ENCODE data around the gene INPP1.
"Not testable (repeated sequence)": the region's sequence is repeated elsewhere in the genome, so short reads cannot be mapped to it uniquely, and the experiment has no call there.

Gene INPP1

GRCh38 chr2:190343536-190344275 is at the start of gene INPP1:
Gene INPP1 (plus strand): TSS chr2:190343589. CDS start chr2:190360103, 16,514 bp downstream.
- DNase-seq (ENCODE audit: low spot score): peak; percentile 42

DNA sequence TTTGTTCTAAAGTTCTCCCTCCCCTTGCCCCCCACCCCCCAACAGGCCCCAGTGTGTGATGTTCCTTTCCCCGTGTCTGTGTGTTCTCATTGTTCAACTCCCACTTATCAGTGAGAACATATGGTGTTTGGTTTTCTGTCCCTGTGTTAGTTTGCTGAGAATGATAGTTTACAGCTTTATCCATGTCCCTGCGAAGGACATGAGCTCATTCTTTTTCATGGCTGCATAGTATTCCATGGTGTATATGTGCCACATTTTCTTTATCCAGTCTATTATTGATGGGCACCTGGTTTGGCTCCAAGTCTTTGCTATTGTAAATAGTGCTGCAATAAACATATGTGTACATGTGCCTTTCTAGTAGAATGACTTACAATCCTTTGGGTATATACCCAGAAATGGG is 45.5 kb upstream of the INPP1 start:
- not testable (repeated sequence) for DNase-seq (ENCODE audit: low spot score)

DNA sequence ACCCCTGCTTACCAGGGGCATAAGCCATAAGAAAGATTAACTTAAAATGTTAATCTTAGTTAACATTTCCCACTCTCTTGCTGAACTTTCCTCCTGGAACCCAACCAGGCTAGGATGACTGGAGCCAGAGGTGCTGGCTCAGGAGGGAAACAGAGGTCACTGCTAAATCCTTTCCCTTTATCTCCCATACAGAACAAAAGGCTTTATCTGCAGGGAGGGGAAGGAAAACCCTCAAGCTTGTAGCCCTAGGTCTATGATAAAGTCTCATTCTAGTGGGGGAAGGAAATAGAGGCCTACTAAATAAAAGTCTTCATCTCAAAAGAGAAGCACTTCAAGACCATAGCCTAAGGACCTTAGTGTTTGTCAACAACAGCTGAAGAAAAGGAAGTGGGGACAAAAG is 42.4 kb upstream of the INPP1 start:
- no peak for DNase-seq (ENCODE audit: low spot score)

- DNase-seq (ENCODE audit: low spot score): no peak
Measured at GRCh38 chr2:190302052-190302451, 41.3 kb upstream of the INPP1 start.

GRCh38 chr2:190303647-190304046 is 39.7 kb upstream of the INPP1 start:
- DNase-seq (ENCODE audit: low spot score): no peak

DNA sequence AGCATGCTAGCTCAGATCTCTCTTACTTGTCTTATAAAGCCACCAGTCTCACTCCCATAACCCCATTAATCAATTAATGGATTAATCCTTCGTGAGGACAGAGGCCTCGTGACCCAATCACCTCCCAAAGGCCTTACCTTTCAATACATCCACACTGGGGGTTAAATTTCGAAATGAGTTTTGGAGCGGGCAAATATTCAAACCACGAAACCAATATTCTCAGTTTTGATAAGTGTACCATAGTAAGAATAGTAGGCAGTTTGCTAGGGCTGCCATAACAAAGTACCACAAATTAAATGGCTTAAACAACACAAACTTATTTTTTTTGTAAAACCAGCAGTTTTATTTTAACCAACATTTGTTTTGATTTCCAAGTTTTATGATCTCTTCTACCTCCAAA is 39.0 kb upstream of the INPP1 start:
- no peak for DNase-seq (ENCODE audit: low spot score)

DNA sequence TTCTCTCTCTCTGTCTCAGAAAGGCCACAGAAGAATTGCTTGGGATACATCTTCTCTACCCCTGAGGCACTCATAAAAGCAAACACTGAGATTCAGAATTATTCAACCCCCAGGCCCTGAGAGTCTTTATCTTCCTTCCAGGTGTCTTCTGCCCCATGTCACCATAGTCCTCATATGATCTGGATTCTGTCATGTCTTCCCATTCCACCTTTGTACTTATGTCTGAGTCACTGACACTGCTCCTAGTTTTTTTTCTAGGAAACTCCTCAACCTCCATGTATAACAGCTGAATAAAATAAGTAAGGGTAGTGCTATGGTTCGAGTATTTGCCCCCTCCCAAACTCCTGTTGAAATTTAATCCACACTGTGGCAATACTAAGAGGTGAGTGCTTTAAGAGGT is 35.4 kb upstream of the INPP1 start:
- DNase-seq (ENCODE audit: low spot score): no peak

DNA sequence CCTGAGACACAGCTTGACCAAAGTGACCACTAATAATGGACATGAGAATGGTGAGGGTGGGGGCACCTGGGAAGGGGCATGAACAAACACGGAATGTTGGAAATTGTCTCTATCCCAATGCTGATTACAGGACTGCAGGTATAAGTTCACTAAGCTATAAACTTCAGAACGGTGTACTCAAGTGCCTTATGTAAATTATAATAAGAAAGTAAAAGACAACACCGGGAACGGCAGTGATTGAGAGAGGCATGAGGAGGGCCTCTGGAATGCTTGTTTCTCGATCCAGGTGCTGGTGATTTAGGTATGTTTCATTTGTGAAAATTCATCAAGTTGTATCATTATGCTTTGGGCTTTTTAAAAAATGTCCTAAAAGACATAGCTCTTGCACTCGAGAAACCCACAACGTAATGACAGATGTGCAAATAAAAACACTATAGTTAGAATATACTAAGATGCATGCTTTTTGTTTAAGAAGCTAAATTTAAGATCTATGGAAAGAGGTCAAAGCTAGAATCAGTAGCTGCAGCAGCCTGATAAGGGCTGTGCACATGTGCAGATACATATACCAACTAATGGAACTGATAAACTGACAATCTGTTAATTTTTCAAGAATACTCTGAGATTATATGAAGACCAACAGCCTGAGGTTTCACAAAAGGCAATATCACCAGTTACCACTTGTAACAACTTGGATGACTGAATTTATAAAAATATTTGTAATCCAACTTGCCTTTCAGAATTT is 31.3 kb upstream of the INPP1 start:
- no peak for DNase-seq (ENCODE audit: low spot score)

- DNase-seq (ENCODE audit: low spot score): not testable (repeated sequence)
Measured at GRCh38 chr2:190312635-190313025, 30.8 kb upstream of the INPP1 start.

DNA sequence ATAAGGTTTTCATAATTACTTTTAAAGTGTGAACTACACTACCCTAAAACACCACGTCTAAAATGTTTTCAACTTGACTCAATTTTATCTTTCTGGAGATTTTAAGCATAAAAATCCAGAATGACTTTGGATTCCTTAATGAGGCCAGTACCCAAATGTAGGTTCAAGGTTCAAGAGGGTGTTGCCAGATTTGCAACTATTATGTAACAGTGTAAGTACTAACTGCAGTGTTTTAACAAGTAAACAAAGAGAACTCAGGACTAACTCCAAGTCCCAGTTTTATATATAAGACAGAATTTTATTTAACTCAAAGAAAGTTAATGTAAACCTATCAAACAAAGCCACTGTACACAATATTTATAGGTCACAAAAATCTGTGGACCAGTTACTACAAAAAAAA is 29.5 kb upstream of the INPP1 start:
- DNase-seq (ENCODE audit: low spot score): no peak

DNA sequence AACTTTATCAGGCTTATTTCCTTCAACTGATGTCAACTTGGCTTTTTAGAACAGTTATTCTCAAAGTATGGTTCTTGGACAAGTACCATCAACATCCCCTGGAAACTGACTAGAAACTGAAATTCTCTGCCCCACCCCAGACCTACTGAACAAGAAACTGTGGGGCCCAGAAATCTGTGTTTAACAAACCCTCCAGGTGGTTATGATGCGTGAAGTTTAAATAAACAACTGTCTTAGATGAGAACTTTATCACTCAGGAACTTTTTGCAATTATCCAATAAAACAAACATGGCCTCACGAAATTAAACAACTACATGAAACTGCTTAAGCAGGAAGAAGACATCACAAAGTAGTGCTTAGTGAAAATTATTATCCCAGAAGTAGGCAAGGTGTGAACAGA is 28.1 kb upstream of the INPP1 start:
- no peak for DNase-seq (ENCODE audit: low spot score)

GRCh38 chr2:190318514-190318913 is 24.9 kb upstream of the INPP1 start:
- no peak for DNase-seq (ENCODE audit: low spot score)

DNA sequence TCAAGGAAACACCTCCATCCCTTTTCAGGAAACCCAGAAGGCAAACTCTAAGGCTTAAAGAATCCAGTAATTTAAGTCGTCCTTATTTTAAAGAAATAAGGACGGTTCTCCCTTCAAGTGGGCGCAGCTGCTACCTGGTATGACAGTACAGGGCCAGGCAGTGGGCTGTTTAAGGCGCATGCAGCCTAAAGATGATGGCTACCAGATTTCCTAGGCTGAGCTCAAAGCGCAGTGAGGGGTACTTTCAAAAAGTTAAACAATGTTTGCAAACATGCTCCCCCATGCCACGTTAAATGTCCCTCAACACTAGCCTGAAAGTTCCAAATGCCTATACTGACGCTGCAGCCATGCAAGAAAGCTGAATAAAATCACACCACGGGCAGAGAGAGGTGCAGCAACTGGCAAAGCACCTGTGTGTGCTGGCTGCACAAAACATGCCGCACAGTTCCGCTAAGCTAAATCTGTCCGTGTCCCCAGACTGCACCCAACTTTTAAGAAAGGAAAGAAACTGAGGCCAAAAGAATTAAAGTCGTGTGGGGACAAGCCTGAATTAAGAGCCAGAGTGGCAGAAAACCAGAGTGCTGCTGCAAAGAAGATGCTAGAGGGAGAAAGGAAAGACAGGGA is 24.3 kb upstream of the INPP1 start:
- no peak for DNase-seq (ENCODE audit: low spot score)

GRCh38 chr2:190319555-190320498 is 23.6 kb upstream of the INPP1 start, which contains the start of gene HIBCH:
Gene HIBCH (minus strand): TSS chr2:190319826. CDS start chr2:190319750, 76 bp downstream.
- peak; percentile 73 for DNase-seq (ENCODE audit: low spot score)

DNA sequence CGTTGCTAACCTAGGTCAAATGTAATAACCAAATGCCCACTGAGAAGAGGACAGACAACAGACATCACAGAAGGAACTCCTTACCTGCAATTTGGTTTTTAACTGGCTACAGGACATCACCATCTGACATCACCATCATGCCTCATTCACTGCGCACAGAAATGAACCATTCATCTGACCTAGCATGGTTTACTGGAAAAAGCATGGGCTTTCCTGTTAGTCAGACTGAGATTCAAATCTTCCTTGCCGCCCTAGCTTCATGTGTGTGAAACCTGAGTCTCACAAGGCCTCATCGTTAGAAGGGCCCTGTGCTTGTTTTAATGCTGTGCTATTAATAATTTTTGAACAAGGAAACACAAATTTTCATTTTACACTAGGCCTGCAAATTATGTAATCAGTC is 22.7 kb upstream of the INPP1 start:
- no peak for DNase-seq (ENCODE audit: low spot score)

- DNase-seq (ENCODE audit: low spot score): no peak
Measured at GRCh38 chr2:190323406-190323805, 20.0 kb upstream of the INPP1 start.

GRCh38 chr2:190325588-190325987 is 17.8 kb upstream of the INPP1 start:
- DNase-seq (ENCODE audit: low spot score): no peak

- no peak for DNase-seq (ENCODE audit: low spot score)
Measured at GRCh38 chr2:190327867-190328572, 15.4 kb upstream of the INPP1 start.

GRCh38 chr2:190328573-190329147 is 14.7 kb upstream of the INPP1 start:
- no peak for DNase-seq (ENCODE audit: low spot score)

GRCh38 chr2:190333395-190333794 is 10.0 kb upstream of the INPP1 start:
- DNase-seq (ENCODE audit: low spot score): no peak

- DNase-seq (ENCODE audit: low spot score): no peak
Measured at GRCh38 chr2:190333928-190334327, 9.5 kb upstream of the INPP1 start.

All from HuH-7 (cell line).